Stimulated activated CD4-positive, alpha-beta T cell treated with anti-CD3 and anti-CD28 coated beads, Interleukin-1b, Interleukin-23, amount 100 ng/mL, for 4 hours (primary cell): ENCODE data around the gene HEPACAM.

Experiments
- DNase-seq, 2 donors: peaks; one replicate each; pipeline ENCODE4 v3.0.0-alpha.2; 2020; ENCODE audit warnings: low read depth in 2 of 2

HEPACAM gene

GRCh38 chr11:124869331-124869730 lies 66.5 kb downstream of the HEPACAM start:
- DNase-seq: no peak
